GM18868 (cell line): ENCODE results near the gene PDXDC1.
"Not testable (repeated sequence)": the region's sequence is repeated elsewhere in the genome, so short reads cannot be mapped to it uniquely, and the experiment has no call there.

Experiments
- ATAC-seq: cut with Tn5 transposase; IDR thresholded peaks from one replicate; pipeline ENCODE4 v1.9.1; 2021; ENCODE audit warnings: mild to moderate bottlenecking, moderate library complexity; ENCODE audit not compliant: unreplicated experiment

Gene PDXDC1

DNA sequence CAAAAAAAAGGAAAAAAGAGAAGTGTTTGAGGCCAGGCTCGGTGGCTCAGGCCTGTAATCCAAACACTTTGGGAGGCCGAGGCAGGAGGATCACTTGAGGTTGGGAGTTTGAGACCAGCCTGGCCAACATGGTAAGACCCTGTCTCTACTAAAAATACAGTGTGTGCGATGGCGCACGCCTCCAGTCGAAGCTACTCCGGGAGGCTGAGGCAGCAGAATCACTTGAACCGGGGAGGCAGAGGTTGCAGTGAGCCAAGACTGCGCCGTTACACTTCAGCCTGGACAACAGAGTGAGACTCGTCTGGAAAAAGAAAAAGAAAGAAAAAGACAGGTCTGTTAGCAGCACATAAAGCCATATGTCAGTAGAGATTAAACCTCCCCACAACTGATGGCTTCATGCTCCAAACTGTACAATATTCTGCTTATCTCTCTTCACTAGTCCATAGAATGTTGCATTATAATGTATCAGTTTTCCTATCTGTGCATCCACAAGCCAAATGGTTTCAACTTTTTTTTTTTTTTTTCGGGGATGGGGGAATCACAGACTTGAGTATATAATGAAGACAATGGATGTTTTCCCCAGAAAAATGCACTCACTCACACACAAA, 3.1 kb upstream of the PDXDC1 start:
- not testable (repeated sequence) for ATAC-seq

DNA sequence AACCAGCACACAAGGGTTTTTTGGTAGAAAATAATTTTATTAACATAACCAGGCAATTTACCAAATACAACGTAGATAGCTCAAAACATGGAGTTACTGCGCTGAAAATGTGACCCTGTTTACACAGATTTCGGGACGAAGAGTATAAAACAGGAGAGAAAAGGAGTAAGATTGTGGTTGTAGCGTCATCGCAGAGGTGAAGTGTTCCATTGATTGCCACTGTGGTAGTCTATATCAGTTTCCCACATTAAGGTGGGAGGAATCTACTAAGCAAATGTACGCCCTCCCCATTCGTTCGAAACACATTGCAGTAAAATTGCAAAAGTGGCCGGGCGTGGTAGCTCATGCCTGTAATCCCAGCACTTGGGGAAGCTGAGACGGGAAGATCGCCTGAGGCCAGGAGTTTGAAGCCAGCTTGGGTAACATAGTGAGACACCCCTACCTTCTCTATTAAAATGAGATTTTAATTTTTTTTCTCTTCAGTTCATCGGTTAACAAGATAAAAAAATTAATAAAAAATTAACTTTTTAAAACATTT, 972 bp upstream of the PDXDC1 start:
- not testable (repeated sequence) for ATAC-seq

DNA sequence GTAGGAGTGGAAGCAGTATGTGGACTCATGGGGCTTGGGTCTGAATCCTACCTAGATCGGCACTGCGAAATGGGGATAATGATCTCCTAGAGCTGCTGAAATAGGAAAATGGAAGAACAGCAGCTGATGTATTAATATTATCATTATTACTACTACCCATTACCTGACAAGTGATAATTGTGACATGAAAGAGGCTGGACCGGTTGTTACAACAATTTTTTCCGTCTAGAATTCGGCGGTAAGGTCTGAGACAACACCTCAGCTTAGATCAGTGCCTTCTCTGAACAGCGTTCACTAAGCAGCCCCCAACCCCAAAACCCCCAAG, 533 bp upstream of the PDXDC1 start:
- ATAC-seq, result not testable (repeated sequence)

DNA sequence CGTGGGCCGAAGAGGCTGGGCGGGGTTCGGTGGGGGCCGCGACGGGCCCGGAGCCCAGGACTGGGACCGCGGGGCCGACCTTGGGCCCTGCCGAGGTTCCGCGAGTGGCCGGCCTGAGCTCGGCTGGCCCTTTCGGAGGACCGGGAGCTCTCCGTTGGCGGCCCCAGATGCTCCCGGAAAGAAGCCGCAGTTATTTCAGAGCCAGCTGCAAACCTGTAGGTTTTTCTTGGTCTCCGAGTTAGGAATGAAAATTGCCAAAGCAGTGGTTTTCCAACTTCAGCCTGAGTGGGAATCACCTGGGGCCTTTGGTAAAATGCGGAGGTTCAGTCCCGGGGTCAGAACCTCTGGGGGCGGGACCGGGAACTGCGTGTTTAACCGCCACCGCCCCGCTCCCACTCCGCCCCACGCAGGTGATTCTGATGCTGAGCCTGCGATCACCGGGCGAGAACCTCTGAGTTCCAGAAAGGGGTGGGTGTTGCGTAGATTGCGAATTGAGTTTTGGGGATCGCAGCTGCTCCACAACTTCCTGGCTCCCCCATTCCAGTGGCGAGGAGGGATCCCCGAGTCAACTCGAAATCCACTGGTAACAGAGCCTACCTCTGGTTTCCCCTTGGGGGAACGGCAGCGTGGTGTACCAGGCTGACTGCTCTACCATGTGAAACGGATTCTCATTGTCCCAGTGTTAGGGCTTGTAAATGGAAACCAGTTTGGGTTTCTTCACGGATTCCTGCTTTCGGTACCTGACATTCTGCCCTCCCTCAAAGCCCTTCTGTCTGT, 780 bp downstream of the PDXDC1 start:
- ATAC-seq, result not testable (repeated sequence)

DNA sequence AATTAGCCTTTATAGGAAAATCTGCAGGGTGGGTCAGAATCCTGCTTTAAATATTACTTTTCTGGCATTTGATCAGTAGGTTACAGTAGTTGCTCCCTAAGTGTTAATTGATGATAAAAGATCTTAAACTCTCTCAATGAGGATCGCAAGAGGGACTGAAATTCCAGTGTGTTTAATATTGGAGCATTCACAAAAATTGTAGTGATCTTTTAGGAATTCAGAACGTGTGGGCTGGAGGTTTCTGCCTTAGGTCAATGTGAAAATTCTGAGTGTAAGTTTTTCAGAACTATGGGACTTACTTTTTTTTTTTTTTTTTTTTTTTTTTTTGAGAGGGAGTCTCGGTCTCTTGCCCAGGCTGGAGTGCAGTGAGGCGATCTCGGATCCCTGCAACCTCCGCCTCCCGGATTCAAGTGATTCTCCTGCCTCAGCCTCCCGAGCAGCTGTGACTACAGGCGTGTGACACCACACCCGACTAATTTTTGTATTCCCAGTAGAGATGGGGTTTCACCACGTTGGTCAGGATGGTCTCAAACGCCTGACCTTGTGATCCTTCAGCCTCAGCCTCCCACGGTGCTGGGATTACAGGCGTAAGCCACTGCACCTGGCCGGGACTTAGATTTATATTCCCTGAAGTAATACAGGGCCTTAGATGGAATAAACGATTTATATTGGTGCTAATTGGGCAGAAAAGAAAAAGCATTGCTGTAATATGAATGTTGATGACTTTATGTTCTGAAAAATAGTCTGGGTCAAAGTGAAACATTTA, 2.3 kb downstream of the PDXDC1 start:
- not testable (repeated sequence) for ATAC-seq

DNA sequence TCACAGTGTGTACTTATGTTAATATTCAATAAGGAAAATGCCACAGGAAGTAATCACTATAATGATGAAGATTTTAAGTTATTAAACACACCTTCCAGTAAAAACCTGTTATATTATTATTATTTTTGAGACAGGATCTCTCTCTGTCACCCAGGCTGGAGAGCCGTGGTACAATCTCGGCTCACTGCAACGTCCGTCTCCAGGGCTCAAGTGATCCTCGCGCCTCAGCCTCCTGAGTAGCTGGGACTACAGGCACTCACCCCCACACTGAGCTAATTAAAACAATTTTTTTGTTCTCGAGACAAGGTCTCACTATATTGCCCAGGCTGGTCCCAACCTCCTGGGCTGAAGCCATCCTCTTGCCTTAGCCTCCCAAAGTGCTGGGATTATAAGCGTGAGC, 3.5 kb downstream of the PDXDC1 start:
- ATAC-seq, result not testable (repeated sequence)

DNA sequence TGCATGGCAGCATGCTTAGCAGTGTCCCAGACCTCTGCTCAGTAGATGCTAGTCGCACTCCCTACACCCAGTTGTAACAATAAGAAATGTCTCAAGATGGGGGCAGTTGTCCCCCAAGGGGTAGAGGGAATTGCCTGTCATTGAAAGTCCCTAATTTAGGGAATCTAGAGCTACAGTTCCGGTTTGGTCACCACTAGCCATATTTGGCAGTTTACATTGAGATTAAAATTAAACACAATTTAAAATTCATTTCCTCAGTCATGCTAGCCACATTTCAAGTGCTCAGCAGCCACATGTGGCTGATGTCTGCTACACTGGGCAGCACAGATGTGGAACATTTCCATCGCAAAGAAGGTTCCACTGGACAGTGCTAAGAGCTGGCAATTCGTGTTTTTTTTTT, 4.1 kb downstream of the PDXDC1 start:
- not testable (repeated sequence) for ATAC-seq

DNA sequence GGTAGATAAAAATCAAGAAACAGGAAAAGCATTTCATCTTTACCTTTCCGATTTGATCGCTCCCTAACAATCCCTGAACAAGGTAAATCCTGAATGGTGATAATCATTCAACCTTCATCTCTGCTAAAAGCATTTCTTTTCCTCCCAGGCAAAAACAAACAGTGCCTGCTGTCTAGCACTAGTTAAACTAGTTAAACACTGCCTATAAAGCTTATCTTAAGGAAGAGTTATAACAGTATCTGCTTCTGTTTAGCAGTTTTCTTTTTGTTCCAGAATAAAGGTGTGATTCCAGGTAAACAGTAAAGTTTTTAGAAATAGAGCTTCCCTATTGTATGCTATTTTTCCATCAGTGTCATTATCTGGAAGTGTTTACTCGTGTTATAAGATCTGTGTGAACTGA, 6.4 kb downstream of the PDXDC1 start:
- not testable (repeated sequence) for ATAC-seq

DNA sequence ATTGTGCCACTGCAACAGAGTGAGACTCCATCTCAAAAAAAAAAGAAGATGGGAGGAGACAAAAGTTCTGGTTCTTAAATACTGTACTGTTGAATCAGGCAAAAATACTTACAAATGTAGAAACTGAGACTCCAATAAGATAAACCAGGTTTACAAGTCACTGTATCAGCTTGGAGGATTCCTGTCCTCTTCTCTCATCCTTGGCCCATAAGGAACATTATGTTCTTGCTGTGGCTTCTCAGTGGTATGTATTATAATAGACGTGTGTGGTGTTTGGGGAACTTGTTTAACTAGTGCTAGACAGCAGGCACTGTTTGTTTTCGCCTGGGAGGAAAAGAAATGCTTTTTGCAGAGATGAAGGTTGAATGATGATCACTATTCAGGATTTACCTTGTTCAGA, 7.7 kb downstream of the PDXDC1 start:
- not testable (repeated sequence) for ATAC-seq

DNA sequence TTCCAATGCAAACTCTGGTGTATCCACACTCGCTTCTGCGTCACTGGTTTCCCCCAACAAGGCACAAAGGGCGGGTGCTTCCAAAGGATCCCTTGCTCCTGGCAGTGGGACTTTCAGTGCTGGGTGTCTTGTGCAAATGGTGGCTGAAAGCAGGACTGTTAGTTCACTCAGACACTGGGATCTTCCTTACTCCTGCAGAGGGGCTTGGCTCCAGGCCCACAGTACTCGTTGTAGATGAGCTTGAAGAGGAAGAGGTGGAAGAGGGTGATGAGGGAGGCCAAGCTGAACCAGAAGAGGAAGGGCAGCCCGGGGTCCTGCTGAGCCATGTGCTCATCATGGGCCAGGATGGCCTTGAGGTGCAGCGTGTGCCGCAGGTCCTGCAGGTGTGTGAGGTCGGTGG, 13.3 kb downstream of the PDXDC1 start:
- not testable (repeated sequence) for ATAC-seq

DNA sequence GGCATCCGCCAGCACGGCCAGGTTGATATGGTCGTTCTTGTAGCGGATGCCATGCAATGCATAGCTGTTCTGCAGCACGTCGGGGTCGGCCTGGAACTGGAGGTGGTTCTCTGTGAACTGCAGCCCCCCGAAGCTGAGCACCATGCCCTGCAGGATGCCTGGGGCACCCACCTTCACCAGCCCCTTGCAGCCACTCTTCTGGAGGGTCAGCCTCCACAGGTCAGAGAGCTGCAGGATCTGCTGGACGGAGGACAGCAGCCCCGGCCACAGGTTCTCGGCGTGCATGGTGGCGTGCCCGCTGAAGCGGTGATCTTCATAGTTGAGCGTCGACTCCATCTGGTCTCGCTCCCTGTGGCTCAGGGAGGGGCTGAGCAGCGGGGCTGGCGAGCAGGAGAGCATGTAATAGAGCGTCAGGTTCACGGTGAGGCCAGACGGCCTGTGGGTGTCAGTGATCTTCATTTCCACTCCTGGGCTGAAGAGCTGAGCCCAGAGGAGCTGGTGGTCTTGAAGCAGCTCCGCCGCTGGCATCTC, 13.9 kb downstream of the PDXDC1 start:
- not testable (repeated sequence) for ATAC-seq

DNA sequence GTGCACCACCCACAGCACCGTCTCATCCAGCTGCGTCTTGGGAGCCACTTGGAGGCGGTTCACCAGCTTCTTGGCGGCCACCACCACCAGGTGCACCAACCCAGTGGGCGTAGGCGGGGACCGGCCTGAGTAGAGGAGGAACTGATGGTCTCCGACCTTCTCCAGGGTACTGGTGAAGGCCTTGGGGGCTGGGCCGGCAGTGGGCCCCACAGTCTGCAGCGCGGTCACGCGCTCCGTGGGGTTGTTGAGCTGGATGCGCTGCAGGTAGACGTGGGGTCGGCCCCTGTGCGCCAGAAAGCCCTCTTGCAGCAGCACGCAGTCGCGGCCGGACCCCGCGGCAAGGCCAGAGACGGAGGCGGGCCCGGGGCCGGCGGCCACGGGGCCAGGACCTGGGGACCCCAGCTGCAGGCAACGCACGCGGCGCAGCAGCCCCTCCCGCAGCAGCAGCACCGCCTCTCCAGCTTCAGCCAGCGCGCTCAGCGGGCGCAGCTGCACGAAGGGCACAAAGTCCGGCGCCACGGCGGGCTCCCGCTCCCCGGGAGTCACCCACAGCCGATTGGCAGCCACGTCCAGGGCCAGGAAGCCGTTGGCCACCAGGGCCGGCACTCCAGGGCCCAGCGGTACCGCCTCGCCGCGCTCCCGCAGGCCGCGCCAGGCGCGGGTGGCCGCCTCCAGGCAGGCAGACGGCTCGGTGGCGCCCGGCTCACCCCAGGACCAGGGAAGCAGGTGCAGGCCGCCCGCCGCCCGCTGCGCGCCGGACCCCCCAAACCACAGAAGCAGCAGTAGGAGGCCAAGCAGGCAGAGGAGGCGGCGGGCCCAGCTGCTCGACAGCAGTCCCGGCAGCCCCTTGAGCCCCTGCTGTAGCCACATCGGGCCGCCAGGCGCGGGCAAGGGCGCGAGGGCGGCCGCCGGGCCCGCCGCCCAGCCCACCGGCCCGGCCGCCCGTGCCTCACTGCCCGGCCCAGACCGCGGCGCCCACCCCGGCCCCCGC, 14.8 kb downstream of the PDXDC1 start:
- ATAC-seq, result not testable (repeated sequence)

DNA sequence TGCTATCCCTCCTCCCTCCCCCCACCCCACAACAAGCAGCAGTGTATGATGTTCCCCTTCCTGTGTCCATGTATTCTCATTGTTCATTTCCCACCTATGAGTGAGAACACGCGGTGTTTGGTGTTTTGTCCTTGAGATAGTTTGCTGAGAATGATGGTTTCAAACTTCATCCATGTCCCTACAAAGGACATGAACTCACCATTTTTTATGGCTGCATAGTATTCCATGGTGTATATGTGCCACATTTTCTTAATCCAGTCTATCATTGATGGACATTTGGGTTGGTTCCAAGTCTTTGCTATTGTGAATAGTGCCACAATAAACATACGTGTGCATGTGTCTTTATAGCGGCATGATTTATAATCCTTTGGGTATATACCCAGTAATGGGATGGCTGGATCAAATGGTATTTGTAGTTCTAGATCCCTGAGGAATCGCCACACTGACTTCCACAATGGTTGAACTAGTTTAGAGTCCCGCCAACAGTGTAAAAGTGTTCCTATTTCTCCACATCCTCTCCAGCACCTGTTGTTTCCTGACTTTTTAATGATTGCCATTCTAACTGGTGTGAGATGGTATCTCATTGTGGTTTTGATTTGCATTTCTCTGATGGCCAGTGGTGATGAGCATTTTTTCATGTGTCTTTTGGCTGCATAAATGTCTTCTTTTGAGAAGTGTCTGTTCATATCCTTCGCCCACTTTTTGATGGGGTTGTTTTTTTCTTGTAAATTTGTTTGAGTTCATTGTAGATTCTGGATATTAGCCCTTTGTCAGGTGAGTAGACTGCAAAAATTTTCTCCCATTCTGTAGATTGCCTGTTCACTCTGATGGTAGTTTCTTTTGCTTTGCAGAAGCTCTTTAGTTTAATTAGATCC, 18.7 kb downstream of the PDXDC1 start:
- not testable (repeated sequence) for ATAC-seq

DNA sequence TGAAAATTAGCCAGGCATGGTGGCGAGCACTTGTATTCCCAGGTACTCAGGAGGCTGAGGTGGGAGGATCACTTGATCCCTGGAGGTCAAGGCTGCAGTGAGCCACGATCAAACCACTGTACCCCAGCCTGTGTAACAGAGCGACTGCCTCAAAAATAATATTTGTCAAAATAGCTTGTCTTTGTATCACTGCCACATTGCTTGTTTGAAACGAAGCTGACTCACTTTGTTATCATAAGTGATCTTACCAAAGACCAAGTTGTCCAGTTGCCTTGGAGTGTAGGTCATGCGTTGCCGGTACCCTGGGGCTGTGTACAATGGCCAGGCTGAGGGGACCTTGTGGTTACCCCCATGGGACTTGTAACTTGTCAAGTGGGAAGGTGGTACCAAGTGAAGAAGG, 21.9 kb downstream of the PDXDC1 start:
- not testable (repeated sequence) for ATAC-seq

DNA sequence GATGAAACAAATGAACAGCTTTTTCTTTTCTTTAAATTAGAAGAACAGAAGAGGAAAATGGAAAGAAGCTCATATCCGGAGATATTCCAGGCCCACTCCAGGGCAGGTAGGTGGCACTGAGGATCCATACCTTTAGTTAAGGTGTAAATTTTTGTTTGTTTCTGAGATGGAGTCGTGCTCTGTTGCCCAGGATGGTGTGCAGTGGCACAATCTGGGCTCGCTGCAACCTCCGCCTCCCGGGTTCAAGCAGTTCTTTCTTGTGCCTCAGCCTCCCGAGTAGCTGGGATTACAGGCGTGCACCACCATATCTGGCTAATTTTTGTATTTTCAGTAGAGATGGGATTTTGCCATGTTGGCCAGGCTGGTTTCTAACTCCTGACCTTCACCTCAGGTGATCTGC, 23.5 kb downstream of the PDXDC1 start:
- not testable (repeated sequence) for ATAC-seq

DNA sequence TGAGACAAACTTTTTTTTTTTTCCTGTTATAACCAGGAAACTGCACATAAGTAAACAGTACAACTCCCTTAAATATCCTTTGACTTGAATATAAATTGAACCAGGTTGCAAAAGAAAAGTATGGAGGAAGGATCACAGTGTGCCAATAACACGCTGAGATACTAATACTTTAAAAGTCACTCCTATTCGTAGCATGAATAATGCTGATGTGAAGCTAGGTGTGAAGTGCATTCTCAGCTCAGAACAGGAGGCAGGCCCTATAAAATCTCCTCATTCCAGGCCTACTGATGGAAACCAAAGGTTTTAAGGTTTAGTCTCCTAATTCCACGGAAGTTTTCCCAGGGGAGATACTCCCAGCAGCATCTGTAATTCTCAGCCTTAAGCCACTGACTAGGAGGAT, 25.0 kb downstream of the PDXDC1 start:
- not testable (repeated sequence) for ATAC-seq

DNA sequence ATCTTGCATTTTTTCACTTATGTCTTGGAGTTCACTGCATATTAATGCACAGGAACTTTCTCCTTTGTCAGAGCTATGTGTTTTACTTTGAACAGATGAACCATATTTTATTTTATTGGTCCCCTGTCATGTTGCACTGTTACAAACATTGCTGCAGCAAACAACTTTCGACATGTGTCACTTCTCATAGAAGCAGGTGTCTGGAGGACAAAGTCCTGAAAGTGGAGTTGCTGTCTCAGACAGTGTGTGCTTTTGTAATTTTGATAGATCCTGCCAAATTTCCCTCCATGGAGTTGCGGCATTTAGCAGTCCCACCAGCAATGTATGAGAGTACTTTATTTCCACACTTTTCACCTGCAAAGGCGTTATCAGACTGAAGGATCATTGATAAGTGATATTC, 27.6 kb downstream of the PDXDC1 start:
- not testable (repeated sequence) for ATAC-seq

DNA sequence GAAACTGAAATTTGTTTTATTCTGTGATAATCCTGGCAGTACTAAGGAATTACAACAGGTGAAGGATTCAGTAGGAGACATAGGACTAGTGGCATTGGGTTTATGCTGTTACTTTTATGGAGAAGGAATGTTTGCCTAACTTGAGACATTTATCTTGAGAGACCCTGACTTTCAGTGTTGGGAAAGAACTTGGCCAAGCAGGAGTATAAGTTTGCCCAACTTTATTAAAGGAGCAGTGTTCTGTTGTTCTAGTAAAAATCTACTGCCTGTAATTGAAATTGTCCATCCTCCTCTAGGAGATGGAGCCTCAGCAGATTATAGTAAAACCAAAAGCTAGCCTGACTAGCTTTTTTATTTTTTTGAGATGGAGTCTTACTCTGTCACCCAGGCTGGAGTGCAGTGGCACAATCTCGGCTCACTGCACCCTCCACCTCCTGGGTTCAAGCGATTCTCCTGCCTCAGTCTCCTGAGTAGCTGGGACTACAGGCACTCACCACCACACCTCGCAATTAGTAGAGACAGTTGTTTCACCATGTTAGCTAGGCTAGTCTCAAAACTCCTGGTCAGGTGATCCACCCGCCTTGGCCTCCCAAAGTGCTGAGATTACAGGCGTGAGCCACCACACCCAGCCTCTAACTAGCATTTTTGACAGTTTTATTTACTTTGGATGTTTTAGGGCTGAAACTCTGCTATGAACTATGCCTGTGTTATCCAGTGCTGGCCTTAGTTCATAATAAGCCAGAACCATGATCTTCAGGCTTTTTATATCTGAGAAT, 30.7 kb downstream of the PDXDC1 start:
- ATAC-seq, result not testable (repeated sequence)
